Heart left ventricle (tissue), 16 donors: Measurements from ENCODE around the gene NINJ2. TPM values are rescaled to one million over a fixed set of nuclear protein-coding genes. Genes with fewer than 3 reads are reported as not detected.

ENCODE experiments used
- ATAC-seq, 4 donors: fragments of 200-7000 bp; cut with Tn5 transposase; one replicate each; pipeline ENCODE4 v1.9.1; 2020 to 2022; ENCODE audit warnings: moderate library complexity in 4 of 4, mild to moderate bottlenecking in 3 of 4, moderate number of reproducible peaks in 1 of 4
- DNase-seq, 5 donors: peaks; one replicate each; pipeline ENCODE4 v3.0.0-alpha.2; 2020
- H3K27ac ChIP-seq, 12 donors: fragments of 200-600 bp; sonication (generic) in 4 of 12; one replicate each; pipeline versions ENCODE4 v1.5.0 to v1.8.0; 2016 to 2022; ENCODE audit warnings: mild to moderate bottlenecking in 2 of 12
- H3K27me3 ChIP-seq, 9 donors: fragments of 200-600 bp; sonication (generic) in 2 of 9; one replicate each; pipeline versions ENCODE4 v1.5.1 to v1.8.0; 2016 to 2022; ENCODE audit warnings: mild to moderate bottlenecking in 3 of 9
- H3K36me3 ChIP-seq, 9 donors: fragments of 200-600 bp; sonication (generic) in 2 of 9; one replicate each; pipeline versions ENCODE4 v1.5.0 to v1.8.0; 2018 to 2022; ENCODE audit warnings: mild to moderate bottlenecking in 2 of 9
- H3K4me1 ChIP-seq, 12 donors: fragments of 200-600 bp; sonication (generic) in 4 of 12; one replicate each; pipeline versions ENCODE4 v1.5.0 to v1.8.0; 2016 to 2022; ENCODE audit warnings: mild to moderate bottlenecking in 3 of 12
- H3K4me3 ChIP-seq, 12 donors: fragments of 200-600 bp; sonication (generic) in 4 of 12; one replicate each; pipeline versions ENCODE4 v1.5.0 to v1.8.0; 2017 to 2022; ENCODE audit warnings: mild to moderate bottlenecking in 9 of 12, moderate library complexity in 4 of 12
- H3K9me3 ChIP-seq, 12 donors: fragments of 200-600 bp; sonication (generic) in 4 of 12; one replicate each; pipeline versions ENCODE4 v1.5.0 to v1.8.0; 2016 to 2022; ENCODE audit warnings: mild to moderate bottlenecking in 1 of 12
- CTCF ChIP-seq, 12 donors: fragments of 200-600 bp; sonication (generic) in 4 of 12; IDR thresholded peaks; one replicate each; pipeline versions ENCODE4 v1.5.0 to v1.8.0; 2018 to 2022; ENCODE audit warnings: antibody characterized with exemption in 12 of 12, mild to moderate bottlenecking in 5 of 12
- POLR2A ChIP-seq, 2 donors: fragments of 450-650 bp; IDR thresholded peaks; one replicate each; pipeline ENCODE4 v1.6.1; 2017; ENCODE audit warnings: antibody characterized with exemption in 2 of 2, mild to moderate bottlenecking in 2 of 2, moderate library complexity in 2 of 2
- WGBS, 4 donors: extraction: QIAGEN DNeasy Blood & Tissue Kit in 2 of 4; methylation state at CpG; one replicate each; pipeline versions ENCODE4 v1.1.5 to v1.1.7; 2013 to 2018; 5-methylcytosine and 5-hydroxymethylcytosine counted together
- intact Hi-C, 10 donors: fragments of 100-400 bp; cut with DNase I; formaldehyde crosslinking; loops; one replicate each; pipeline versions ENCODE4 v1.11.1 to v1.14.2; 2022
- polyA plus RNA-seq, 2 donors: library from polyadenylated mRNA; stranded (reverse); fragments of 200-250 nt; gene quantifications; one replicate each; pipeline ENCODE4 v1.2.3, GENCODE V29; 2013
- total RNA-seq, 9 donors: library from RNA; depleted of rRNA in 2 of 9; stranded (reverse); fragments of >200 nt in 2 of 9; fragmentation: NEBNext Ultra II Directional in 3 of 9; extraction: Animal tissue kit (Norgen Biotek cat#: 25700) in 3 of 9; gene quantifications; one replicate each; pipeline versions ENCODE4 v1.1.0 to v1.2.4, GENCODE V29; 2016 to 2023
- donor health status: ischemic (EF 13 %, LVEDD 7.1; RV severe dilation, severe dysfunction).
- donor health status: healthy with polysubstance abuse.
- donor health status: DM: no; HTN: yes; CAD: no.
- donor health status: DM: no; HTN: no; CAD: no.
- donor health status: ischemic (EF 25% LVEDD 6.9; RV normal size, moderate dysfunction).
- donor health status: ischemic (EF 25% LVEDD 5.7; RV mildly dilated, moderate dysfunction).
- donor health status: healthy.
- donor health status: DM: yes; HTN: yes; CAD: no.
- donor health status: ischemic (EF 35%, LVEDD 5.7; RV mildly dilated, moderate dysfunction).
- donor health status: nonischemic (EF 11% LVEDD 7.7; RV severe dilation, severe dysfunction).
- donor health status: DM: yes; HTN: yes; CAD: no.
- donor health status: PGD.
- donor health status: ischemic (EF 29% LVEDD 5.4; RV normal size, mild dysfunction).
- donor health status: nonischemic (EF 23%, LVEDD 6.1; RV moderate dilation, normal function).

The NINJ2 gene
- total and polyA plus RNA-seq, 11 donors, result 2.8 to 15.0 (median 5.2) TPM

- 72 to 80% (median 78%) methylated on average over 6 of the region's 6 CpGs for WGBS, 4 donors
- intact Hi-C loops, result no loop called here
- H3K9me3 ChIP-seq, result no peaks in the 10 kb centered on the region
- ATAC-seq (no peak), DNase-seq (no peak)
- no peaks in the 10 kb centered on the region for H3K27me3 ChIP-seq
- no peak overlapping the region for H3K4me3 ChIP-seq
- H3K27ac ChIP-seq, result no peak overlapping the region
- peaks cover 0 to 27% (median 1%) of the 10 kb centered on the region in 12 donors for H3K4me1 ChIP-seq
- no peaks in the 10 kb centered on the region for H3K36me3 ChIP-seq
- TF ChIP-seq POLR2A (IDR thresholded peaks at IDR 0.05) (no peak), CTCF (IDR thresholded peaks at IDR 0.05) (no peak)
Measured at GRCh38 chr12:526089-526488, 137.2 kb downstream of the NINJ2 start.

GRCh38 chr12:524167-524951 is 138.9 kb downstream of the NINJ2 start:
- TF ChIP-seq POLR2A (IDR thresholded peaks at IDR 0.05) (no peak), CTCF (IDR thresholded peaks at IDR 0.05) (no peak)

DNA sequence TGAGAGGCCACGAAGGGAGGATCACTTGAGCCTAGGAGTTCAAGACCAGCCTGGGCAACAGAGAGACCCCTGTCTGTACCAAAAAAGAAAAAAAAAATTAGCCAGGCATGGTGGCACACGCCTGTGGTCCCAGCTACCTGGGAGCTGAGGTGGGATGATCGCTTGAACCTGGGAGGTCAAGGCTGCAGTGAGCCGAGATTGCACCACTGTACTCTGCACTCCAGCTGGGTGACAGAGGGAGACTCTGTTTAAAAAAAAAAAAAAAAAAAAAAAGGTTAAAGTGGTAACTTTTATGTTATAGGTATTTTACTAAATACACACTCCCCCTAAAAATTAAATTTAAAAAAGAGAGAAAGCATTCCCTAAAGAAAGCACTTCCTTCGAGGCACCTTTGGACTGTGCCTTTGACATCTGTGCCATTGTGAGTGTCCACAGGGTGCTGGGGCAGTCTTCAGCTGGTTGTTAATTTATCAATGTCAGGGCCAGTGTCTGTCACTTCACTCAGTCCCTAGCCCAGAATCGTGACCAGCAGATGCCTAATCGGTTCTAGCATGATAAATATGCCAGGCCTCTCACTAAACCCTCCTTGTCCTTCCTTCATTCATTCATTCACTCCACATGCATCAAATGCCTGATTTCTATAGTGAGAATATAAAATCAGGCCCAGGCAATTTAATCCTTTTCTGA is 140.4 kb downstream of the NINJ2 start:
- Histone ChIP-seq H3K27ac (no peak overlapping the region), H3K4me1 (peaks cover 0 to 36% (median 1%) of the 10 kb centered on the region in 12 donors), H3K4me3 (no peak overlapping the region), H3K27me3 (peaks cover 0 to 8% (median 0%) of the 10 kb centered on the region in 9 donors), H3K36me3 (no peaks in the 10 kb centered on the region), H3K9me3 (no peaks in the 10 kb centered on the region)
- intact Hi-C loops, result no loop called here
- ATAC-seq (no peak), DNase-seq (no peak)
- TF ChIP-seq CTCF (IDR thresholded peaks at IDR 0.05), result no peak
- WGBS, 4 donors, result 60 to 69% (median 64%) methylated on average over 7 of the region's 7 CpGs

More at GRCh38 chr12:524167-524951, 138.9 kb downstream of the NINJ2 start:
- ATAC-seq (no peak), DNase-seq (no peak)
- intact Hi-C loops, result no loop called here
- Histone ChIP-seq H3K27ac (no peak overlapping the region), H3K4me3 (no peak overlapping the region), H3K4me1 (peaks cover 0 to 35% (median 1%) of the 10 kb centered on the region in 12 donors), H3K27me3 (peaks cover 0 to 5% (median 0%) of the 10 kb centered on the region in 9 donors), H3K36me3 (no peaks in the 10 kb centered on the region), H3K9me3 (no peaks in the 10 kb centered on the region)
- 68 to 73% (median 68%) methylated on average over 10 of the region's 10 CpGs for WGBS, 4 donors

DNA sequence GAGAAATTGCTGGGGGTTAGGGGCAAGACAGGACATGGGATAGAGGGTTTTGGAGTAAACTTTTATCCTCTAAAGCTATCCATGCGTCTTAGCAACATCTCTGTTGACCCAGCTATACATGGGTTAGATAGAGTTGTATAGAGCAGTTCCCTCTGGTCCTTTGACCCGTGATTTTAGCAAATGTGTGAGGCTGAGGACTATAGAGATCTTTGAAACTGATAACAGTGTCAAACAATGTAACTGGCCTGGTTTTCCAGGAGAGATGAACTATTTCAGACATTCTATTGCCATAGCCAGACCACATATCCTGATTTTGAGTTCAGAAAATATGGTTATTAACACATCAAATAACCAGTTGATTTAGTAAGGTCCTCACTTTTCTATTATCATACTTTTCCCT is 143.1 kb downstream of the NINJ2 start:
- TF ChIP-seq CTCF (IDR thresholded peaks at IDR 0.05) (no peak), POLR2A (IDR thresholded peaks at IDR 0.05) (no peak)
- WGBS, 4 donors, result 57 to 68% (median 61%) methylated on average over 2 of the region's 2 CpGs

More for the DNA sequence above, 143.1 kb downstream of the NINJ2 start:
- ATAC-seq, result no peak
- intact Hi-C loops, result no loop called here
- no peak for DNase-seq
- no peaks in the 10 kb centered on the region for H3K36me3 ChIP-seq
- H3K4me3 ChIP-seq, result no peak overlapping the region
- peaks cover 0 to 8% (median 0%) of the 10 kb centered on the region in 9 donors for H3K27me3 ChIP-seq
- H3K4me1 ChIP-seq, result peaks cover 0 to 28% (median 1%) of the 10 kb centered on the region in 12 donors
- H3K27ac ChIP-seq, result no peak overlapping the region
- no peaks in the 10 kb centered on the region for H3K9me3 ChIP-seq
